ENCODE measurements around the gene ATF1. TPM values are rescaled to one million over a fixed set of nuclear protein-coding genes. Genes with fewer than 3 reads are reported as not detected.
"Not testable (repeated sequence)": the region's sequence is repeated elsewhere in the genome, so short reads cannot be mapped to it uniquely, and the experiment has no call there.

ATF1 gene
- total RNA-seq, 2 donors from 2014 or later, result 66.6 to 82.3 TPM

- ATAC-seq (replicated peaks in 1 of 2), result no peak
Measured at GRCh38 chr12:50859621-50860310, 95.9 kb downstream of the ATF1 start.

GRCh38 chr12:50862316-50862715 is 98.4 kb downstream of the ATF1 start:
- Mint-ChIP-seq H3K4me3 (no peak overlapping the region), H3K4me1 (ENCODE audit: low read depth) (no peaks in the 10 kb centered on the region), H3K27me3 (ENCODE audit: low read depth) (no peaks in the 10 kb centered on the region), H3K9me3 (peaks cover 3 to 9% of the 10 kb centered on the region in 2 donors), H3K27ac (no peak overlapping the region), H3K36me3 (ENCODE audit: insufficient read depth in 2 of 2) (peaks cover 4 to 10% of the 10 kb centered on the region in 2 donors)
- ATAC-seq (replicated peaks in 1 of 2), result no peak
- DNase-seq, result no peak

More at GRCh38 chr12:50859621-50860310, 95.9 kb downstream of the ATF1 start:
- H3K27ac Mint-ChIP-seq, result no peak overlapping the region
- H3K4me1 Mint-ChIP-seq (ENCODE audit: low read depth), result no peaks in the 10 kb centered on the region
- DNase-seq, result no peak
- peaks cover 0 to 4% of the 10 kb centered on the region in 2 donors for H3K9me3 Mint-ChIP-seq
- no peak overlapping the region for H3K4me3 Mint-ChIP-seq
- no peaks in the 10 kb centered on the region for H3K36me3 Mint-ChIP-seq (ENCODE audit: insufficient read depth in 2 of 2)
- H3K27me3 Mint-ChIP-seq (ENCODE audit: low read depth), result no peaks in the 10 kb centered on the region

DNA sequence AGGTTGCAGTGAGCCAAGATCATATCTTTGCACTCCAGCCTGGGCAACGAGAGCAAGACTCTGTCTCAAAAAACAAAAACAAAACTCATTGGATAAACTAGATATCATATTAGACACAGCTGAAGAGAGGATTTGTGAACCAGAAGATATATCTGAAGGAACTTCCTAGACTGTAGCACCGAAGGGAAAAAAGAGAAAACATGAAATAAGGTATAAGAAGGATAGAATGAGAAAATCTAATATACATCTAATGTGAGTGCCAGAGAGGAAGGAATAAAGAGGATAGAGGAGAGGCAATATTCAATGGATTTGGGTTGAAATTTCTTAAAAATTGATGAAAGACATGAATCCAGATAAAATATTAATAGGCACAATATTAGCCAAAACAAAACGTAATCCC is 101.4 kb downstream of the ATF1 start:
- Mint-ChIP-seq H3K27ac (no peak overlapping the region), H3K27me3 (ENCODE audit: low read depth) (no peaks in the 10 kb centered on the region), H3K4me1 (ENCODE audit: low read depth) (peaks cover 14% of the 10 kb centered on the region), H3K9me3 (peaks cover 6 to 11% of the 10 kb centered on the region in 2 donors), H3K4me3 (no peak overlapping the region), H3K36me3 (ENCODE audit: insufficient read depth in 2 of 2) (peaks cover 7 to 15% of the 10 kb centered on the region in 2 donors)
- DNase-seq, result no peak
- no peak for ATAC-seq (replicated peaks in 1 of 2)

DNA sequence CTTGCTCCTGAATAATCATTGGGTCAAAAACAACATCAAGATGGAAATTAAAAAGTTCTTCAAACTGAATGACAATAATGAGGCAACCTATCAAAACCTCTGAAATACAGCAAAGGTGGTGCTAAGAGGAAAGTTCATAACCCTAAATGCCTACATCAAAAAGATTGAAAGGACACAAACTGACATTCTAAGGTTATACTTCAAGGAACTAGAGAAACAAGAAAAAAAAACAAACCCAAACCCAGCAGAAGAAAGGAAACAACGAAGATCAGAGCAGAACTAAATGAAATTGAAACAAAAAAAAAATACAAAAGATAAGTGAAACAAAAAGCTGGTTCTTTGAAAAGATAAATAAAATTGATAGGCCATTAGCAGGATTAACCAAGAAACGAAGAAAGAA is 105.0 kb downstream of the ATF1 start:
- H3K27ac Mint-ChIP-seq; H3K27me3 Mint-ChIP-seq (ENCODE audit: low read depth); ATAC-seq (replicated peaks in 1 of 2); DNase-seq; H3K4me3 Mint-ChIP-seq: not testable (repeated sequence)
- Mint-ChIP-seq H3K36me3 (ENCODE audit: insufficient read depth in 2 of 2) (peaks cover 7 to 15% of the 10 kb centered on the region in 2 donors), H3K4me1 (ENCODE audit: low read depth) (peaks cover 14% of the 10 kb centered on the region), H3K9me3 (peaks cover 6 to 11% of the 10 kb centered on the region in 2 donors)

Other genes starting within 250 kb of the ATF1 start
- gene TMPRSS12, start 78.8 kb downstream of the ATF1 start, total RNA-seq, result not detected
- gene HIGD1C, start 188.4 kb downstream of the ATF1 start, total RNA-seq, result not detected